ENCODE results near the gene MAGI1.

The MAGI1 gene

GRCh38 chr3:65502526-65502925 is 536.2 kb downstream of the MAGI1 start:
- ATAC-seq = no peak

GRCh38 chr3:65500398-65501306 is 538.1 kb downstream of the MAGI1 start:
- no peak for ATAC-seq

- no peak for ATAC-seq
Observed at GRCh38 chr3:65497846-65498245, 540.9 kb downstream of the MAGI1 start.

- no peak for ATAC-seq
Observed at GRCh38 chr3:65497236-65497635, 541.5 kb downstream of the MAGI1 start.

GRCh38 chr3:65493938-65494337 is 544.8 kb downstream of the MAGI1 start:
- ATAC-seq = no peak

GRCh38 chr3:65493371-65493882 is 545.3 kb downstream of the MAGI1 start:
- ATAC-seq = no peak

GRCh38 chr3:65492249-65492648 is 546.5 kb downstream of the MAGI1 start:
- ATAC-seq = no peak

- no peak for ATAC-seq
Observed at GRCh38 chr3:65490114-65490513, 548.6 kb downstream of the MAGI1 start.

GRCh38 chr3:65489253-65489652 is 549.5 kb downstream of the MAGI1 start:
- ATAC-seq = no peak

GRCh38 chr3:65485826-65486469 is 552.8 kb downstream of the MAGI1 start:
- ATAC-seq = no peak

GRCh38 chr3:65484964-65485363 is 553.8 kb downstream of the MAGI1 start:
- no peak for ATAC-seq

GRCh38 chr3:65483480-65483879 is 555.2 kb downstream of the MAGI1 start:
- no peak for ATAC-seq

- no peak for ATAC-seq
Observed at GRCh38 chr3:65483011-65483410, 555.7 kb downstream of the MAGI1 start.

GRCh38 chr3:65481085-65481484 is 557.6 kb downstream of the MAGI1 start:
- ATAC-seq = no peak

- no peak for ATAC-seq
Observed at GRCh38 chr3:65479990-65480389, 558.7 kb downstream of the MAGI1 start.

GRCh38 chr3:65478551-65479500 is 559.9 kb downstream of the MAGI1 start:
- no peak for ATAC-seq

- no peak for ATAC-seq
Observed at GRCh38 chr3:65473736-65474135, 565.0 kb downstream of the MAGI1 start.

GRCh38 chr3:65472501-65472900 is 566.2 kb downstream of the MAGI1 start:
- ATAC-seq = no peak

- ATAC-seq = no peak
Observed at GRCh38 chr3:65466300-65466988, 572.3 kb downstream of the MAGI1 start.

GRCh38 chr3:65449841-65450428 is 588.8 kb downstream of the MAGI1 start:
- no peak for ATAC-seq

GRCh38 chr3:65448120-65448519 is 590.6 kb downstream of the MAGI1 start:
- ATAC-seq = no peak
